SK-N-MC (cell line): ENCODE results near the gene PGLYRP1.

ENCODE experiments used
- EZH2 ChIP-seq: fragments of 200-600 bp; sonication (generic); IDR thresholded peaks from one replicate; pipeline ENCODE4 v1.6.1; 2017; ENCODE audit warnings: antibody characterized with exemption
- FOXP2 ChIP-seq: optimal IDR thresholded peaks from 2 replicates; pipeline ENCODE3; 2011; ENCODE audit warnings: mild to moderate bottlenecking, moderate library complexity; ENCODE audit not compliant: insufficient read depth; ENCODE audit errors: extremely low read length, control extremely low read depth
- POLR2AphosphoS5 ChIP-seq: IDR thresholded peaks from 2 replicates; pipeline ENCODE4 v1.6.1; 2012; ENCODE audit warnings: mild to moderate bottlenecking, low read depth, low read length, borderline replicate concordance

DNA sequence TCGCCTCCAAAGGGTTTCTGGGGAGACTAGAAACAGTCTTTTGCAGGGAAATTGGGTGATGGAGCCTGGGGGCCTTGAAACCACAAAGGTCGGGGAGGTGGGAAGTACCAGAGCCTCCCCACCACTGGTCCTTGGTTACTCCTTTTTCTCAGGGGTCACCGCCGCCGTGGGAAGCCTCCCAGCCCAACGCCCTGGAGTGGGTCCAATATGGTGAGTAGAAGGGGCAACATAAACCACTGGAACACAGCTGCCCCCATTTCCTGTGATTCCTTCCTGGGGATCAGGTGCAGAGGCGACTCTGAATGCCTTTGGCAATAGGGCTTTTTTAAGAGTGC lies 5.8 kb downstream of the PGLYRP1 start:
- TF ChIP-seq EZH2 (no peak), POLR2AphosphoS5 (no peak), FOXP2 (no peak)
